ENCODE results near the gene TXNRD2. TPM values are rescaled to one million over a fixed set of nuclear protein-coding genes. Genes with fewer than 3 reads are reported as not detected.

The TXNRD2 gene
- total and polyA plus RNA-seq, 2 of the 4 experiments (the other 2 are of a cell fraction) = 15.6 to 25.7 TPM

- POLR2A ChIA-PET (ENCODE audit: unreplicated experiment) = no interaction called here
Measured at GRCh38 chr22:19981961-19982920, 40.6 kb upstream of the TXNRD2 start.

More at GRCh38 chr22:19981961-19982920, 40.6 kb upstream of the TXNRD2 start:
- Histone ChIP-seq H3K18ac (ENCODE audit: low read depth, low read length) (no peak overlapping the region), H3K4ac (ENCODE audit: low read depth, low read length) (no peak overlapping the region), H3K14ac (replicated peaks; ENCODE audit: low read depth, low read length) (no peak overlapping the region), H2AFZ (replicated peaks; ENCODE audit: low read length, poor library complexity) (no peak overlapping the region), H2AK5ac (ENCODE audit: low read depth, low read length) (no peak overlapping the region), H4K91ac (ENCODE audit: insufficient read depth, low read depth, low read length) (no peak overlapping the region), H3K4me2 (ENCODE audit: low read depth, low read length) (no peak overlapping the region), H3K9me1 (ENCODE audit: insufficient read depth, low read length) (peaks cover 17% of the 10 kb centered on the region), H3K4me3 (ENCODE audit: insufficient read depth, low read depth, low read length) (no peak overlapping the region), H2BK15ac (ENCODE audit: low read depth, low read length) (no peak overlapping the region), H3K36me3 (ENCODE audit: control insufficient read depth, insufficient read depth, low read length) (peaks cover 12% of the 10 kb centered on the region), H3K27ac (ENCODE audit: insufficient read depth, low read length) (no peak overlapping the region), H2BK120ac (ENCODE audit: low read depth, low read length) (no peak overlapping the region), H3K79me1 (ENCODE audit: low read depth in 1 of 2, low read length in 2 of 2) (peaks cover 4 to 37% of the 10 kb centered on the region in 2 experiments; a peak in 3 of 4 replicates), H2BK20ac (ENCODE audit: low read depth, low read length) (no peak overlapping the region), H4K20me1 (ENCODE audit: insufficient read depth, low read length) (peaks cover 15% of the 10 kb centered on the region; the same call in 1 of the 2 replicates), H3K23ac (ENCODE audit: low read depth, low read length) (no peak overlapping the region), H4K8ac (ENCODE audit: low read depth in 2 of 2, low read length in 2 of 2) (no peak overlapping the region), H4K5ac (ENCODE audit: low read depth, low read length) (no peak overlapping the region), H3K56ac (ENCODE audit: extremely low read depth, insufficient read depth, low read length) (no peak overlapping the region), H2AK9ac (replicated peaks; ENCODE audit: low read depth, low read length, poor library complexity) (no peak overlapping the region), H3K9me3 (ENCODE audit: control insufficient read depth, insufficient read depth, low read length) (no peaks in the 10 kb centered on the region), H3K9ac (ENCODE audit: low read depth, low read length) (no peak overlapping the region), H3K27me3 (ENCODE audit: control insufficient read depth, insufficient read depth, low read length) (no peaks in the 10 kb centered on the region), H2BK5ac (ENCODE audit: low read depth, low read length, poor library complexity, severe bottlenecking) (no peak overlapping the region), H3K4me1 (ENCODE audit: control insufficient read depth, insufficient read depth, low read length) (peaks cover 13% of the 10 kb centered on the region)
- CTCF ChIA-PET = no interaction called here
- intact Hi-C loops (cut with micrococcal nuclease) = no loop called here
- TF ChIP-seq CEBPB (IDR thresholded peaks at IDR 0.05; ENCODE audit: low read depth, low read length) (no peak), FOS (IDR thresholded peaks at IDR 0.05; ENCODE audit: low read depth, low read length) (no peak), SMC3 (IDR thresholded peaks at IDR 0.05; ENCODE audit: low read depth, low read length) (no peak), NFE2L2 (IDR thresholded peaks at IDR 0.05; ENCODE audit: low read depth, low read length) (no peak), BHLHE40 (IDR thresholded peaks at IDR 0.05; ENCODE audit: low read depth, low read length) (no peak), CHD1 (IDR thresholded peaks at IDR 0.05; ENCODE audit: low read depth, low read length) (no peak), MXI1 (IDR thresholded peaks at IDR 0.05; ENCODE audit: borderline replicate concordance, low read depth, low read length) (no peak), RFX5 (IDR thresholded peaks at IDR 0.05; ENCODE audit: low read depth, low read length) (no peak), POLR2A (IDR thresholded peaks at IDR 0.05; ENCODE audit: low read depth, low read length) (no peak), ELK1 (IDR thresholded peaks at IDR 0.05; ENCODE audit: borderline replicate concordance, low read depth, low read length) (no peak), RAD21 (IDR thresholded peaks at IDR 0.05; ENCODE audit: low read length) (no peak)
- TF ChIP-seq, protein P1, sequence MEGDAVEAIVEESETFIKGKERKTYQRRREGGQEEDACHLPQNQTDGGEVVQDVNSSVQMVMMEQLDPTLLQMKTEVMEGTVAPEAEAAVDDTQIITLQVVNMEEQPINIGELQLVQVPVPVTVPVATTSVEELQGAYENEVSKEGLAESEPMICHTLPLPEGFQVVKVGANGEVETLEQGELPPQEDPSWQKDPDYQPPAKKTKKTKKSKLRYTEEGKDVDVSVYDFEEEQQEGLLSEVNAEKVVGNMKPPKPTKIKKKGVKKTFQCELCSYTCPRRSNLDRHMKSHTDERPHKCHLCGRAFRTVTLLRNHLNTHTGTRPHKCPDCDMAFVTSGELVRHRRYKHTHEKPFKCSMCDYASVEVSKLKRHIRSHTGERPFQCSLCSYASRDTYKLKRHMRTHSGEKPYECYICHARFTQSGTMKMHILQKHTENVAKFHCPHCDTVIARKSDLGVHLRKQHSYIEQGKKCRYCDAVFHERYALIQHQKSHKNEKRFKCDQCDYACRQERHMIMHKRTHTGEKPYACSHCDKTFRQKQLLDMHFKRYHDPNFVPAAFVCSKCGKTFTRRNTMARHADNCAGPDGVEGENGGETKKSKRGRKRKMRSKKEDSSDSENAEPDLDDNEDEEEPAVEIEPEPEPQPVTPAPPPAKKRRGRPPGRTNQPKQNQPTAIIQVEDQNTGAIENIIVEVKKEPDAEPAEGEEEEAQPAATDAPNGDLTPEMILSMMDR (conservative IDR thresholded peaks at IDR 0.05; ENCODE audit: low read depth, low read length) = no peak
- ATAC-seq (ENCODE audit: low read depth) (no peak), DNase-seq (no peak)
- BruUV-seq (replicated peaks) = no TSS peak
- in situ Hi-C loops (cut with MboI; ENCODE audit: low sequenced_read_pairs) = no loop called here
- dilution Hi-C loops (cut with HindIII; ENCODE audit: low sequenced_read_pairs, unreplicated experiment) = no loop called here
- WGBS, 2 experiments (ENCODE audit: extremely low coverage in 2 of 2, insufficient read length in 1 of 2) = 93% methylated on average over 5 of the region's 16 CpGs; no CpG with 5 or more reads in 1 of the 2 experiments

Measured in IMR-90 (cell line).